Esophagus muscularis mucosa (tissue), 4 donors: ENCODE measurements around the gene SPATA9. TPM values are rescaled to one million over a fixed set of nuclear protein-coding genes. Genes with fewer than 3 reads are reported as not detected.

Experiments used
- DNase-seq: peaks from one replicate; pipeline ENCODE4 v3.0.0-alpha.2; 2017; ENCODE audit errors: extremely low spot score
- H3K27ac ChIP-seq, 4 donors: fragments of 200-600 bp; sonication (generic); replicated peaks in 1 of 4; 1 replicate in 3 of 4; 2 replicates in 1 of 4; pipeline ENCODE4 v1.5.1; 2016 to 2019; ENCODE audit warnings: mild to moderate bottlenecking in 1 of 4
- H3K27me3 ChIP-seq, 4 donors: fragments of 200-600 bp; sonication (generic); one replicate each; pipeline versions ENCODE4 v1.5.1 to v1.6.0; 2016 to 2019
- H3K36me3 ChIP-seq, 4 donors: fragments of 200-600 bp; sonication (generic); one replicate each; pipeline ENCODE4 v1.5.1; 2016 to 2019
- H3K4me1 ChIP-seq, 4 donors: fragments of 200-600 bp; sonication (generic); one replicate each; pipeline ENCODE4 v1.5.1; 2016 to 2019
- H3K4me3 ChIP-seq, 4 donors: fragments of 200-600 bp; sonication (generic); 1 replicate in 2 of 4; 2 replicates in 2 of 4; pipeline ENCODE4 v1.5.1; 2016 to 2019; ENCODE audit warnings: mild to moderate bottlenecking in 4 of 4, moderate library complexity in 1 of 4
- H3K9me3 ChIP-seq, 4 donors: fragments of 200-600 bp; sonication (generic); 1 replicate in 3 of 4; 2 replicates in 1 of 4; pipeline ENCODE4 v1.5.1; 2016 to 2019
- EP300 ChIP-seq: sonication (generic); formaldehyde crosslinking; IDR thresholded peaks from one replicate; pipeline ENCODE4 v1.6.1; 2017; ENCODE audit warnings: antibody characterized with exemption
- POLR2A ChIP-seq: fragments of 450-650 bp; IDR thresholded peaks from one replicate; pipeline ENCODE4 v1.6.1; 2017; ENCODE audit warnings: antibody characterized with exemption, moderate library complexity, mild to moderate bottlenecking, low read depth
- POLR2AphosphoS5 ChIP-seq, 2 donors: sonication (generic); formaldehyde crosslinking; IDR thresholded peaks; one replicate each; pipeline ENCODE4 v1.6.1; 2017; ENCODE audit warnings: antibody characterized with exemption in 2 of 2
- WGBS: methylation state at CpG from one replicate; pipeline ENCODE4 v1.1.5; 2018; 5-methylcytosine and 5-hydroxymethylcytosine counted together
- intact Hi-C: fragments of 100-400 bp; cut with DNase I; formaldehyde crosslinking; loops from one replicate; pipeline ENCODE4 v1.15.1; 2023
- total RNA-seq, 4 donors: library from RNA; depleted of rRNA; stranded (reverse); fragments of >200 nt; gene quantifications; one replicate each; pipeline versions ENCODE4 v1.1.0 to v1.2.1, GENCODE V29; 2016
- TF ChIP-seq, protein P1 (sequence below), 3 experiments: fragments of 200-600 bp in 2 of 3; fragments of 450-650 bp in 1 of 3; sonication (generic) in 2 of 3; IDR thresholded peaks; one replicate each; pipeline ENCODE4 v1.5.1; 2017 to 2019; ENCODE audit warnings: antibody characterized with exemption in 3 of 3, mild to moderate bottlenecking in 2 of 3, moderate library complexity in 1 of 3

The SPATA9 gene
- total RNA-seq, 4 donors from 2014 or later, result not detected

- H3K27me3 ChIP-seq, result no peaks in the 10 kb centered on the region
- H3K27ac ChIP-seq, result no peak overlapping the region
- no peaks in the 10 kb centered on the region for H3K36me3 ChIP-seq
- peaks cover 21 to 42% (median 32%) of the 10 kb centered on the region in 4 donors for H3K4me1 ChIP-seq
- TF ChIP-seq EP300 (no peak), POLR2A (no peak), POLR2AphosphoS5 (IDR thresholded peaks at IDR 0.05) (no peak)
- TF ChIP-seq, protein P1, sequence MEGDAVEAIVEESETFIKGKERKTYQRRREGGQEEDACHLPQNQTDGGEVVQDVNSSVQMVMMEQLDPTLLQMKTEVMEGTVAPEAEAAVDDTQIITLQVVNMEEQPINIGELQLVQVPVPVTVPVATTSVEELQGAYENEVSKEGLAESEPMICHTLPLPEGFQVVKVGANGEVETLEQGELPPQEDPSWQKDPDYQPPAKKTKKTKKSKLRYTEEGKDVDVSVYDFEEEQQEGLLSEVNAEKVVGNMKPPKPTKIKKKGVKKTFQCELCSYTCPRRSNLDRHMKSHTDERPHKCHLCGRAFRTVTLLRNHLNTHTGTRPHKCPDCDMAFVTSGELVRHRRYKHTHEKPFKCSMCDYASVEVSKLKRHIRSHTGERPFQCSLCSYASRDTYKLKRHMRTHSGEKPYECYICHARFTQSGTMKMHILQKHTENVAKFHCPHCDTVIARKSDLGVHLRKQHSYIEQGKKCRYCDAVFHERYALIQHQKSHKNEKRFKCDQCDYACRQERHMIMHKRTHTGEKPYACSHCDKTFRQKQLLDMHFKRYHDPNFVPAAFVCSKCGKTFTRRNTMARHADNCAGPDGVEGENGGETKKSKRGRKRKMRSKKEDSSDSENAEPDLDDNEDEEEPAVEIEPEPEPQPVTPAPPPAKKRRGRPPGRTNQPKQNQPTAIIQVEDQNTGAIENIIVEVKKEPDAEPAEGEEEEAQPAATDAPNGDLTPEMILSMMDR (IDR thresholded peaks at IDR 0.05), result no peak
- H3K9me3 ChIP-seq, result no peaks in the 10 kb centered on the region
- DNase-seq, result no peak
- H3K4me3 ChIP-seq, result no peak overlapping the region
- intact Hi-C loops, result loop anchor here (5.0 to 10.0 kb wide), 2 partner anchors 179 to 297 kb away; partner anchors contain the start of gene ELL2
Observed at GRCh38 chr5:95668216-95668615, 14.6 kb downstream of the SPATA9 start.

DNA sequence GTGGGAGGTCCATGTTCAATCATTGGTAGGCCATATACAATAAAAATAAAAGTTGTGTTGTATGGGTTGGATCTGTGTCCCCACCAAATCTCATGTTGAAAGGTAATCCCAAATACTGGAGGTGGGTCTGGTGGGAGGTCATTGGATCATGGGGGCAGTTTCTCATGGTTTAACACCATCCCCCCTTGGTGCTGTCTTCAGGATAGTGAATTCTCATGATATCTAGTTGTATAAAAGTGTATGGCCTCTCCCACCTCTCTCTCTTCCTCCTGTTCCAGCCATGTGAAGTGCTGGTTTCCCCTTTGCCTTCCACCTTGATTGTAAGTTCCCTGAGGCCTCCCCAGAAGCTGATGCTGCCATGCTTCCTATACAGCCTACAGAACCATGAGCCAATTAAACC lies 15.1 kb downstream of the SPATA9 start:
- Histone ChIP-seq H3K36me3 (no peaks in the 10 kb centered on the region), H3K27ac (no peak overlapping the region), H3K4me3 (no peak overlapping the region), H3K4me1 (peaks cover 21 to 40% (median 29%) of the 10 kb centered on the region in 4 donors), H3K9me3 (no peaks in the 10 kb centered on the region), H3K27me3 (no peaks in the 10 kb centered on the region)
- no peak for TF ChIP-seq POLR2A
- TF ChIP-seq POLR2AphosphoS5 (IDR thresholded peaks at IDR 0.05), result no peak
- TF ChIP-seq, protein P1 (IDR thresholded peaks at IDR 0.05), result no peak
- no peak for TF ChIP-seq EP300
- intact Hi-C loops, result loop anchor here (2.0 to 10.0 kb wide), 3 partner anchors 63 to 297 kb away; partner anchors contain the start of genes ELL2 and RHOBTB3
- DNase-seq, result no peak

GRCh38 chr5:95667061-95667618 lies 15.7 kb downstream of the SPATA9 start:
- intact Hi-C loops, result loop anchor here (2.0 to 10.0 kb wide), 3 partner anchors 64 to 298 kb away; partner anchors contain the start of genes ELL2 and RHOBTB3
- 78% methylated on average over 4 of the region's 4 CpGs for WGBS

GRCh38 chr5:95664204-95664786 lies 18.5 kb downstream of the SPATA9 start:
- peak overlapping the region; percentile 22 to 62 (median 52) for H3K27ac ChIP-seq
- no peak for DNase-seq
- H3K9me3 ChIP-seq, result no peaks in the 10 kb centered on the region
- intact Hi-C loops, result loop anchor here (5.0 to 10.0 kb wide), 2 partner anchors 108 to 301 kb away; partner anchors contain the start of gene ELL2
- H3K4me1 ChIP-seq, result peaks cover 9 to 17% (median 13%) of the 10 kb centered on the region in 4 donors
- H3K36me3 ChIP-seq, result no peaks in the 10 kb centered on the region
- H3K4me3 ChIP-seq, result no peak overlapping the region
- WGBS, result 3% methylated on average over 3 of the region's 3 CpGs
- no peaks in the 10 kb centered on the region for H3K27me3 ChIP-seq
- TF ChIP-seq EP300 (no peak), POLR2AphosphoS5 (IDR thresholded peaks at IDR 0.05) (peak in 1 of 2 donors; percentile 14)
- TF ChIP-seq, protein P1 (IDR thresholded peaks at IDR 0.05), result peak; percentile 78 to 87 (median 79)

More at GRCh38 chr5:95667061-95667618, 15.7 kb downstream of the SPATA9 start:
- no peak for TF ChIP-seq EP300
- TF ChIP-seq POLR2A, result no peak
- TF ChIP-seq POLR2AphosphoS5 (IDR thresholded peaks at IDR 0.05), result no peak
- TF ChIP-seq, protein P1 (IDR thresholded peaks at IDR 0.05), result no peak
- Histone ChIP-seq H3K27me3 (no peaks in the 10 kb centered on the region), H3K27ac (no peak overlapping the region), H3K4me1 (peaks cover 21 to 35% (median 29%) of the 10 kb centered on the region in 4 donors), H3K4me3 (no peak overlapping the region), H3K36me3 (no peaks in the 10 kb centered on the region), H3K9me3 (no peaks in the 10 kb centered on the region)
- DNase-seq, result no peak
